ENCODE measurements around the gene SEC14L6. TPM values are rescaled to one million over a fixed set of nuclear protein-coding genes. Genes with fewer than 3 reads are reported as not detected.

SEC14L6 gene
- polyA plus RNA-seq, 1 donor (not counting 4 experiments of a cell fraction or from before 2014, with no cell fraction given): not detected

DNA sequence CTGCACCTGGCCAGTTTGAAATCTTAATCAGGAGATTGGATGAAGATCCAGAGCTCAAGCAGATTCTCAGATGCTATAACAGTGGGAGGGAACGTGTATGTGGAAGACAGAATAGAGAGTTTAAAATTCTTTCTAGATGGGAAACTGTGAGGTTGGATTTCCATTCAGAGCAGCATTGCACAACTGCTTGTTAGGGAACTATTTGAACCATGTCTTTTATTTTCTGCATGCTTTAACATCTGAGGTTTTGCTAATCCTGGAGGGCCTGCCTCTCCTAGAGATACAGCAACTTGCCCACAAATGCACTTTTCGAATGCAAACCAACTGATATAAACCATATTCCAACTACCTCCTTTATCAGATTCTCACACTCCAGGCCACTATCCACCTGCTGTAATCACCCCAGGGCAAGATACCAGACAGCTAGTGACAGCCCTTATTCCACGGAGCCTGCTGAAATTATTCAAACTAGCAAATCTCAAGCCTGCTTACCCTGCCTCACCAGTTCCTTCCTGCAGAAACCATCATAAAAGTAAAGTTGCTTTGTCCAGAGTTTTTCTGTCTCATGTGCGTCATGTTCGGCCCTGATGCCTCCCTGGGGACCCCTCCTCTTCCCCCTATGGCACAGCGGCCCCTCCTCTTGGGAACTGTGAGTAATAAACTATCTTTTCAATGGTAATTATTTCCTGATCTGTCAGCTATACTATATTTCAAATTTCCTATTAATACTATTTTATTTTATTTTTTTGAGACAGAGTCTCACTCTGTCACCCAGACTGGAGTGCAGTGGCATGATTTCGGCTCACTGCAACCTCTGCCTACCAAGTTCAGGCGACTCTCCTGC lies 22.7 kb downstream of the SEC14L6 start:
- H3K9me3 ChIP-seq (ENCODE audit: control insufficient read depth, low read depth, low read length): no peaks in the 10 kb centered on the region
- no peaks in the 10 kb centered on the region for H3K9me1 ChIP-seq (ENCODE audit: control insufficient read depth, extremely low read depth, insufficient read depth, low read length)
- DNase-seq (ENCODE audit: low read depth, low spot score): no peak
- H4K20me1 ChIP-seq (ENCODE audit: control insufficient read depth, extremely low read depth, insufficient read depth, low read length): peaks cover 3% of the 10 kb centered on the region
- no peaks in the 10 kb centered on the region for H3K4me1 ChIP-seq (ENCODE audit: control insufficient read depth, extremely low read depth, insufficient read depth, low read length)
- no peak overlapping the region for H2AFZ ChIP-seq (ENCODE audit: control insufficient read depth, low read length)
- TF ChIP-seq, protein P1, sequence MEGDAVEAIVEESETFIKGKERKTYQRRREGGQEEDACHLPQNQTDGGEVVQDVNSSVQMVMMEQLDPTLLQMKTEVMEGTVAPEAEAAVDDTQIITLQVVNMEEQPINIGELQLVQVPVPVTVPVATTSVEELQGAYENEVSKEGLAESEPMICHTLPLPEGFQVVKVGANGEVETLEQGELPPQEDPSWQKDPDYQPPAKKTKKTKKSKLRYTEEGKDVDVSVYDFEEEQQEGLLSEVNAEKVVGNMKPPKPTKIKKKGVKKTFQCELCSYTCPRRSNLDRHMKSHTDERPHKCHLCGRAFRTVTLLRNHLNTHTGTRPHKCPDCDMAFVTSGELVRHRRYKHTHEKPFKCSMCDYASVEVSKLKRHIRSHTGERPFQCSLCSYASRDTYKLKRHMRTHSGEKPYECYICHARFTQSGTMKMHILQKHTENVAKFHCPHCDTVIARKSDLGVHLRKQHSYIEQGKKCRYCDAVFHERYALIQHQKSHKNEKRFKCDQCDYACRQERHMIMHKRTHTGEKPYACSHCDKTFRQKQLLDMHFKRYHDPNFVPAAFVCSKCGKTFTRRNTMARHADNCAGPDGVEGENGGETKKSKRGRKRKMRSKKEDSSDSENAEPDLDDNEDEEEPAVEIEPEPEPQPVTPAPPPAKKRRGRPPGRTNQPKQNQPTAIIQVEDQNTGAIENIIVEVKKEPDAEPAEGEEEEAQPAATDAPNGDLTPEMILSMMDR (optimal IDR thresholded peaks at IDR 0.05 in 1 of 3, IDR thresholded peaks at IDR 0.05 in 1 of 3, conservative IDR thresholded peaks at IDR 0.05 in 1 of 3; ENCODE audit: extremely low read depth in 1 of 3, insufficient read depth in 2 of 3, low read length in 3 of 3): no peak
- TF ChIP-seq EZH2 (IDR thresholded peaks at IDR 0.05; ENCODE audit: low read length): no peak
- H3K27me3 ChIP-seq (ENCODE audit: control insufficient read depth, extremely low read depth, insufficient read depth, low read length): peaks cover 10% of the 10 kb centered on the region
- no peak overlapping the region for H3K27ac ChIP-seq (ENCODE audit: control insufficient read depth, insufficient read depth, low read length)
- no peak overlapping the region for H3K9ac ChIP-seq (ENCODE audit: control insufficient read depth, extremely low read depth, insufficient read depth, low read length)
- dilution Hi-C loops (cut with MboI; ENCODE audit: extremely low pct_ligation_motif_present, low sequenced_read_pairs): no loop called here
- H3K4me3 ChIP-seq (ENCODE audit: control insufficient read depth in 2 of 3, extremely low read depth in 1 of 3, insufficient read depth in 2 of 3, low read depth in 1 of 3, low read length in 3 of 3): no peak overlapping the region
- no peaks in the 10 kb centered on the region for H3K36me3 ChIP-seq (ENCODE audit: control insufficient read depth in 2 of 2, extremely low read depth in 1 of 2, insufficient read depth in 2 of 2, low read length in 2 of 2)
- H3K79me2 ChIP-seq (ENCODE audit: control insufficient read depth, insufficient read depth, low read length): no peaks in the 10 kb centered on the region
- no peak for FAIRE-seq
- H3K4me2 ChIP-seq (ENCODE audit: control insufficient read depth, extremely low read depth, insufficient read depth, low read depth, low read length): no peak overlapping the region

DNA sequence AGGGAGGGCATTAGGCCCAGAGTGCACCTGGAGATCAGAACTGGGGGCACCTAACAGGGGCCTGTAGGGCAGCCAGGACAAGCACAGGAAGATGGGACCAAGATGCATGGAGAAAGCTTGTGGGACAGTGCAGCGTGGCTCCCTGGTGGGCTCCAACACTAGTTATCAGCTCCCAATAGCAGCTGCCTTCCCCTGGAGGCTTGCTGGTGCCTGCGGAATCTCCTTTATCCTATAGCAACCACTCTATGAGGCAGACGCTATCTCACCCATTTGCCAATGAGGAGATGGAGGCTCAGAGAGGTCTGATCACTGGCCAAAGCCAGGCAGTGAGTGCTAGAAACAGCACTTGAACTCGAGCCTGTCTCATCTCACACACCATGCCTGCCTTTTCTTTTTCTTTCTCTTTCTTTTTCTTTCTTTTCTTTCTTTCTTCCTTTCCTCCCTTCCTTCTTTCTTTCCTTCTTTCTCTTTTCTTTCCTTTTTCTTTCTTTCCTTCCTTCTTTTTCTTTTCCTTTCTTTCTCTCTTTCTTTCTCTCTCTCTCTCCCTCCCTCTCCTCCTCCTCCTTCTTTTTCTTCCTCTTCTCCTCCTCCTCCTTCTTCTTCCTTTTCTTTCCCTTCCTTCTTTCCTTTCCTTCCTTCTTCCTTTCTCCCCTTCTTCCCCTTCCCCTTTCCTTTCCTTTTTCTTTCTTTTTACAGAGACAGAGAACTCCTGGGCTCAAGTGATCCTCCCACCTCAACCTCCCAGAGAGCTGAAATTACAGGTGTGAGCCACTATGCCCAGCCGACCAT lies 25.0 kb downstream of the SEC14L6 start:
- no peak for FAIRE-seq
- H2AFZ ChIP-seq (ENCODE audit: control insufficient read depth, low read length): no peak overlapping the region
- no peaks in the 10 kb centered on the region for H3K4me1 ChIP-seq (ENCODE audit: control insufficient read depth, extremely low read depth, insufficient read depth, low read length)
- H3K27me3 ChIP-seq (ENCODE audit: control insufficient read depth, extremely low read depth, insufficient read depth, low read length): peaks cover 10% of the 10 kb centered on the region
- H3K36me3 ChIP-seq (ENCODE audit: control insufficient read depth in 2 of 2, extremely low read depth in 1 of 2, insufficient read depth in 2 of 2, low read length in 2 of 2): no peaks in the 10 kb centered on the region
- H3K9me1 ChIP-seq (ENCODE audit: control insufficient read depth, extremely low read depth, insufficient read depth, low read length): no peaks in the 10 kb centered on the region
- H3K79me2 ChIP-seq (ENCODE audit: control insufficient read depth, insufficient read depth, low read length): no peaks in the 10 kb centered on the region
- no peak overlapping the region for H3K27ac ChIP-seq (ENCODE audit: control insufficient read depth, insufficient read depth, low read length)
- TF ChIP-seq, protein P1 (optimal IDR thresholded peaks at IDR 0.05 in 1 of 3, IDR thresholded peaks at IDR 0.05 in 1 of 3, conservative IDR thresholded peaks at IDR 0.05 in 1 of 3; ENCODE audit: extremely low read depth in 1 of 3, insufficient read depth in 2 of 3, low read length in 3 of 3): no peak
- no peak for TF ChIP-seq EZH2 (IDR thresholded peaks at IDR 0.05; ENCODE audit: low read length)
- no peak for DNase-seq (ENCODE audit: low read depth, low spot score)
- H3K9me3 ChIP-seq (ENCODE audit: control insufficient read depth, low read depth, low read length): no peaks in the 10 kb centered on the region
- dilution Hi-C loops (cut with MboI; ENCODE audit: extremely low pct_ligation_motif_present, low sequenced_read_pairs): no loop called here
- no peak overlapping the region for H3K9ac ChIP-seq (ENCODE audit: control insufficient read depth, extremely low read depth, insufficient read depth, low read length)
- H4K20me1 ChIP-seq (ENCODE audit: control insufficient read depth, extremely low read depth, insufficient read depth, low read length): peaks cover 3% of the 10 kb centered on the region
- no peak overlapping the region for H3K4me2 ChIP-seq (ENCODE audit: control insufficient read depth, extremely low read depth, insufficient read depth, low read depth, low read length)
- no peak overlapping the region for H3K4me3 ChIP-seq (ENCODE audit: control insufficient read depth in 2 of 3, extremely low read depth in 1 of 3, insufficient read depth in 2 of 3, low read depth in 1 of 3, low read length in 3 of 3)
